ENCODE data around the gene CLEC4G. TPM values are rescaled to one million over a fixed set of nuclear protein-coding genes. Genes with fewer than 3 reads are reported as not detected.

CLEC4G gene
- total and polyA plus RNA-seq, 9 of the 15 experiments (the other 6 are each of a cell fraction or from before 2014, with no cell fraction given), result not detected

- TF ChIP-seq NFE2L1 (tag; IDR thresholded peaks at IDR 0.05; ENCODE audit: borderline replicate concordance, low read depth) (no peak), DACH1 (IDR thresholded peaks at IDR 0.05; ENCODE audit: partially characterized antibody) (no peak), RUNX1 (IDR thresholded peaks at IDR 0.05; ENCODE audit: low read depth) (no peak), POLR3A (IDR thresholded peaks at IDR 0.05; ENCODE audit: borderline replicate concordance, extremely low read depth, insufficient read depth, insufficient read length) (no peak), DLX4 (CRISPR knock-in tag; IDR thresholded peaks at IDR 0.05) (no peak), MECOM (CRISPR knock-in tag; IDR thresholded peaks at IDR 0.05) (no peak), ERF (CRISPR knock-in tag; IDR thresholded peaks at IDR 0.05) (no peak), EZH2 (IDR thresholded peaks at IDR 0.05; ENCODE audit: borderline replicate concordance, low read depth, low read length) (no peak), HLTF (IDR thresholded peaks at IDR 0.05) (no peak)
These were observed 11.5 kb upstream of the CLEC4G start (continued) for GRCh38 chr19:7743425-7743841.

GRCh38 chr19:7742991-7743390, 11.1 kb upstream of the CLEC4G start:
- no peak overlapping the region; the same call in 1 of the 2 replicates for H3K4me2 ChIP-seq (ENCODE audit: insufficient read depth, low read length)
- no peak overlapping the region for H3K4me3 ChIP-seq
- H3K79me2 ChIP-seq (ENCODE audit: control insufficient read depth, insufficient read depth, low read length), result no peaks in the 10 kb centered on the region
- ATAC-seq, result no peak
- H3K9me1 ChIP-seq (ENCODE audit: control insufficient read depth, insufficient read depth, low read length), result no peaks in the 10 kb centered on the region
- in situ Hi-C loops (cut with MboI), result no loop called here
- ChIA-PET POLR2A (no interaction called here), CTCF (ENCODE audit: low intra/inter-chr PET ratio) (no interaction called here)
- 0 out of 2 replicates have a peak, but pooled peaks cover 3% of the 10 kb centered on the region for H3K9me3 ChIP-seq (replicated peaks; ENCODE audit: control insufficient read depth, insufficient read depth, low read depth, low read length)
- no peaks in the 10 kb centered on the region for H4K20me1 ChIP-seq (replicated peaks; ENCODE audit: control insufficient read depth, insufficient read depth, low read length)
- WGBS (ENCODE audit: insufficient coverage, low coverage, missing lambda C conversion rate), result 16% methylated on average over 10 of the region's 11 CpGs
- no peak for FAIRE-seq
- H3K9ac ChIP-seq (ENCODE audit: insufficient read depth in 1 of 2, low read depth in 2 of 2, low read length in 2 of 2), result no peak overlapping the region
- no peak for DNase-seq (ENCODE audit: extremely low read depth in 1 of 4, low spot score in 3 of 4)
- no peaks in the 10 kb centered on the region for H3K36me3 ChIP-seq (ENCODE audit: control insufficient read depth, insufficient read depth, low read length)
- peaks cover 0 to 2% of the 10 kb centered on the region in 2 experiments; a peak in 3 of 5 replicates for H3K4me1 ChIP-seq (replicated peaks in 1 of 2; ENCODE audit: control insufficient read depth in 2 of 2, insufficient read depth in 2 of 2, low read length in 2 of 2)
- H3K27me3 ChIP-seq (ENCODE audit: control insufficient read depth in 2 of 2, insufficient read depth in 2 of 2, low read length in 2 of 2), result peaks cover 0 to 5% of the 10 kb centered on the region in 2 experiments; a peak in 3 of 5 replicates
- no TSS peak for BruUV-seq (replicated peaks)
- H2AFZ ChIP-seq (ENCODE audit: low read depth, low read length), result no peak overlapping the region
- intact Hi-C loops (cut with micrococcal nuclease), result no loop called here
- H3K27ac ChIP-seq (ENCODE audit: extremely low read depth, low read depth, low read length), result no peak overlapping the region
- TF ChIP-seq SMC3 (conservative IDR thresholded peaks at IDR 0.05; ENCODE audit: insufficient read depth, low read depth, low read length) (no peak), GABPB2 (CRISPR knock-in tag; conservative IDR thresholded peaks at IDR 0.05) (no peak)
